GM12865 (cell line): ENCODE measurements around the gene RAP1GAP2.

Experiments
- DNase-seq: peaks from one replicate; pipeline ENCODE4 v3.0.0; 2010; ENCODE audit warnings: low read depth
- H3K4me3 ChIP-seq: 2 replicates; pipeline ENCODE4 v1.5.1; 2011; ENCODE audit warnings: mild to moderate bottlenecking, low read depth, low read length, control low read depth
- CTCF ChIP-seq: IDR thresholded peaks from 2 replicates; pipeline ENCODE4 v1.5.1; 2011; ENCODE audit warnings: low read length, control low read depth, low read depth, inconsistent platforms; ENCODE audit not compliant: insufficient read depth; ENCODE audit errors: missing control alignments

The RAP1GAP2 gene

GRCh38 chr17:2935632-2936031 lies 139.4 kb downstream of the RAP1GAP2 start:
- no peak for DNase-seq
- no peak overlapping the region for H3K4me3 ChIP-seq
- TF ChIP-seq CTCF: no peak

GRCh38 chr17:2936351-2936750 lies 140.1 kb downstream of the RAP1GAP2 start:
- H3K4me3 ChIP-seq: no peak overlapping the region
- no peak for DNase-seq
- no peak for TF ChIP-seq CTCF

GRCh38 chr17:2936771-2937321 lies 140.6 kb downstream of the RAP1GAP2 start:
- TF ChIP-seq CTCF: no peak
- DNase-seq: no peak
- H3K4me3 ChIP-seq: no peak overlapping the region

GRCh38 chr17:2937331-2938003 lies 141.2 kb downstream of the RAP1GAP2 start:
- no peak overlapping the region for H3K4me3 ChIP-seq
- TF ChIP-seq CTCF: no peak
- DNase-seq: no peak

- TF ChIP-seq CTCF: no peak
- H3K4me3 ChIP-seq: no peak overlapping the region
- no peak for DNase-seq
Measured at GRCh38 chr17:2939714-2940351, 143.6 kb downstream of the RAP1GAP2 start.

- no peak overlapping the region for H3K4me3 ChIP-seq
- no peak for TF ChIP-seq CTCF
- no peak for DNase-seq
Measured at GRCh38 chr17:2940352-2940751, 144.1 kb downstream of the RAP1GAP2 start.
